DMS79 (cell line): ENCODE measurements around the gene AP4E1.
"Not testable (repeated sequence)": the region's sequence is repeated elsewhere in the genome, so short reads cannot be mapped to it uniquely, and the experiment has no call there.

Experiments used
- DNase-seq: peaks from one replicate; lab custom pipeline; 2025; lab: John Stamatoyannopoulos, UW

Gene AP4E1

GRCh38 chr15:51024735-51025453, 116.4 kb downstream of the AP4E1 start:
- DNase-seq: no peak

- DNase-seq: no peak
Observed at GRCh38 chr15:51025454-51025846, 117.0 kb downstream of the AP4E1 start.

GRCh38 chr15:51030649-51031316, 122.3 kb downstream of the AP4E1 start:
- DNase-seq: no peak

GRCh38 chr15:51037474-51037873, 129.0 kb downstream of the AP4E1 start:
- not testable (repeated sequence) for DNase-seq

- no peak for DNase-seq
Observed at GRCh38 chr15:51038162-51038973, 129.9 kb downstream of the AP4E1 start.

- no peak for DNase-seq
Observed at GRCh38 chr15:51038974-51039319, 130.5 kb downstream of the AP4E1 start.

- DNase-seq: no peak
Observed at GRCh38 chr15:51044037-51044727, 135.7 kb downstream of the AP4E1 start.

DNA sequence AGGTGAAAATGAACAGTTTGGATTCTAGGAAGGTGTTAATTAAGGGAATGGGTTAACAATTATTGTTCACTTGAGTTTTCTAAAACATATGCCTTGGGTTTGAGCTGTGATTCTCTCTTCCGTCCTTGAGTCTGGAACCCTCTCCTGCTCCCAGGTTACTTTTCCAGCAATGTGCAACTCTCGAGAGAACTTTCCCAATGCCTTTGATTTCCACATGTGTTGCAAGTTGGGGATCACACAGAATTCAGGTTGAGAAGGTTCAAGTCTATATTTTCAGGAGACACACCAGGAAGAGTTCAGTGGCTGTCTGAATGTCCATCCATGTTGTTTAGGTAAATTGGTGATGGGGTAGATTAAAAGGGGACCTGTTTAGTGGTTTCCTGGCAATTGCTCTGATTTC, 137.5 kb downstream of the AP4E1 start:
- DNase-seq: no peak

DNA sequence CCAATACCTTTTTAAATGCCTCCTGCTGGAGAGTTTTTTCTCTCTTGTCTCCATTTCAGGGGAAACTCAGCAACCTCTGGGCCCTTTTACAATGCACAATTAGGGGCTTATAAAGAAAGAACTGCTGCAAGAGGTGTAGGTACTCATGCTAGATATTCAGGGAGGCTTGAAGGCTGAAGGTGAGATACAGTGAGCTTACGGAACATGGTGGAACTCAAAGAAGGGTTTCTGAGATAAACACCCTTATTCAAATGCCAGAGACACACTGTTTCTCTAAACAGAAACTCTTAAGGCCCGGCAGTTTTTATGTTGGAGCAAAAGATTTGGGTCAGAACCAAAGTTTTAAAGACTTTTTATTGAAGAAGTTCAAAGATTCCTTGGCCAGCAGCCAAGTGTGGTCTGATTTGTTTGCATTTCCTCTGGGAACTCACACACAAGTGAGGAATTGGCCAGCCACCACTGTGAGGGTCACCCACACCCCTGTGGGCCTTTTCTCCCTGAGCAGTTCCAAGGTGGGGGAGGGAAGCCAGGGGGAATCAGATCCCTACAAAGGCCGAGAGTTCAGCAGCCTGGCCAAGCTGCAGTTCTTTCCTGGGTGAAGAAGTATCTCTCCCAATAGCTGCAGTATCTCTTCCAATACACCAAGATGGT, 138.4 kb downstream of the AP4E1 start:
- DNase-seq: no peak

DNA sequence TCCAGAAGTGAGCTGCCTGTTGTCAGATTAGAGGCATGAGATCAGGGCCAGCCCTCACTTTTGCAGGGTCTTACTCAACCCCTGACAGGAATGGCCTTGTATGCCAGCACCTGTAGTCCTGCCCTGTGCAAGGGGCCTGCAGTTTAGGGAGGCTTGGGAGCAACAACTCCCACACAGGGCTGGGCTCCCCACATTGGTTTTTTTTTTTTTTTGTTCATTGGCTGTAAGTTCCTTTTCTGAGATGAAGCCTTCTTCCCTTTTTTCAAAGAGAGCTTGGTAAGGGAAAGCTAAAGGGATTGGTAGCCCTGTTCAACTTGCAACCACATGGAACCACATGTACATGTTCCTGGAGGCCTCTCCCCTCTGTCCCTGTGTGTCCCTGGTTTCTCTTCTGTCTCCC, 139.8 kb downstream of the AP4E1 start:
- no peak for DNase-seq

- DNase-seq: no peak
Observed at GRCh38 chr15:51049081-51049480, 140.6 kb downstream of the AP4E1 start.

DNA sequence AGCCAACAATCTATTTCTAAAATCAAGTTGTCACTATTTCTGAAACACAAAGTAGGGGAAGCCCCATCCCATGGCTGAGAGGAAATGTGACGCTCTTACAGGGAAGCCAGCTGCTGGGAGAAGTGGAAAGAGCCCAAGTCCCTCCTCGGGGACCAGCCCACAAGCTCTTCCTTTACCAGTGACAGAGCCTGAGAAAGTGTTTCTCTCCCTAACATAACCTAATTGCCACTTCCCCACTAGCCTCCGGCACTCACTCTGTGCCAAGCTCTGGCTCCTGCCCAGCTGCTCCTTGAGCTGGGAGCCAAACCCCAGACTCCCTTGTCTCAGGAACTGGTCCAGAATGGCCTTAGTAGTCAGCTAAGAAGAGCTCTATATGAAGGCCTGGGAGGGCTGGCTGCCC, 143.3 kb downstream of the AP4E1 start:
- DNase-seq: no peak

DNA sequence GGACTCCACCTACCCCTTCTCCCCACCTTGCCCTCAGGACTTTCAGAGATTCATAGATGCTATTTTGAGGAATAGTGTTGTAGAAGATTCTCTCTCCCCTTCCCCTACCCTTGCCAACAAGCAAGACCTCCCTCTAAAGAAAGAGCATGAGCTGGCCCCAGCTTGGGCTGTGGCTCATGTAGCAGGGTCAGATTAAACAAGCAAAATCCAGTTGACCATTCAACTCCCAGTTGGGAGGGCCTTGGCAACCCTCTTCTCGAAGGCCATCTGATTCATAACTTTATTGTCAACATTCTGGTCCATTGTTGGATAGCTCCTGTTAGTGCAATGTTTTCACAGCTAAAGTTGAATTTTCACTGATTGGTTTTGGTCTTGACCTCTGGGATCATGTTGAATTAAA, 145.1 kb downstream of the AP4E1 start:
- DNase-seq: no peak

GRCh38 chr15:51054535-51054934, 146.1 kb downstream of the AP4E1 start:
- DNase-seq: no peak
